NCI-H187 (cell line): ENCODE measurements around the gene ADAMTS20.

Source experiments
- DNase-seq, 2 experiments: peaks; one replicate each; lab custom pipeline; 2025; lab: John Stamatoyannopoulos, UW

The ADAMTS20 gene

GRCh38 chr12:43480591-43480990, 71.4 kb downstream of the ADAMTS20 start:
- no peak for DNase-seq

DNA sequence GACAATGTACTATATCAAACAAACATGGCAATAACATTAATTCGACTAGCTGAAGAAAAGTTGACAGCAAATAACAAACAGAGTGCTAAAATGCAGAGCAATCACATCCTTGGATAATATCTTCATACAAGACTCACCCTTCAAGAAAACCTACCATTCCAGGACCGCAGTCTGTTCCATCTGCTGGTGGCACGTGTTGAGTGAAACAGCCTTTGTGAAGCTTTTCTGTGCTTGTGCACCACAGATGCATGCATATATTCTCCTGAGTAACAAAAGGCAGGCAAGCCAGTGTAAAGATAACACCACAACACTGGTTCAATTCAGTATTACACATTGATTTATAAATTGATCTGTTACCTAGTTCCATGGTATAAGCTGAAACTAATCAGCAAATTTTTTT, 89.3 kb downstream of the ADAMTS20 start:
- DNase-seq = no peak

- DNase-seq = no peak
Observed at GRCh38 chr12:43462080-43462479, 89.9 kb downstream of the ADAMTS20 start.

DNA sequence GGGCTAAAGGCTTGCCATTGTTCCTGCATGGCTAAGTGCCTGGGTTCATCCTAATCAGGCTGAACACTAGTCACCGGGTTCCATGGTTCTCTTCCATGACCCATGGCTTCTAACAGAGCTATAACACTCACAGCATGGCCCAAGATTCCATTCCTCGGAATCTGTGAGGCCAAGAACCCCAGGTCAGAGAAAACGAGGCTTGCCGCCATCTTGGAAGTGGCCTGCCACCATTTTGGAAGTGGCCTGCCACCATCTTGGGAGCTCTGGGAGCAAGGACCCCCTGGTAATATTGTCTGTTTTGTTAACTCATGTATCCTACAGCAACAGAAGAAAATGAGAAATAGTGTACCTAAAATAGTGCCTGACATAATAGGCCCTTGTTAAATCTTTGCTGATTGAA, 92.7 kb downstream of the ADAMTS20 start:
- DNase-seq = no peak

DNA sequence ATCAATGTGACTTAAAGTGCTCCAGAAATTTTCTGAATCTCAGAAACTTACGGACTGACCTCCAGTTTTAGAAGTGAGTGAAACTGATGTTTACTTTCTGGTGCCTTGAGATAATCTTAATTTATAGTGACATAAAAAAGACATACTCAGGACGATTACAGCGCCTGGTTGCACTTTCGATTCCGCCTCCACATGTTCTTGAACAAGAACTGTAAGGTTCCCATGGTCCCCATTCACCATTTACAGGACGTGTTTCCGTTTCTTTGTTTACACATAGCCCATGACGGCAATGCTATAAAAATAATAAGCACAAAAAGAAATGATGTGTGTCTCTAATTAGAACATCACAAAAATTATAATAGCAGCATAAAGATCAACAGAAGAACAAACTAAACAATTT, 98.2 kb downstream of the ADAMTS20 start:
- DNase-seq = no peak

DNA sequence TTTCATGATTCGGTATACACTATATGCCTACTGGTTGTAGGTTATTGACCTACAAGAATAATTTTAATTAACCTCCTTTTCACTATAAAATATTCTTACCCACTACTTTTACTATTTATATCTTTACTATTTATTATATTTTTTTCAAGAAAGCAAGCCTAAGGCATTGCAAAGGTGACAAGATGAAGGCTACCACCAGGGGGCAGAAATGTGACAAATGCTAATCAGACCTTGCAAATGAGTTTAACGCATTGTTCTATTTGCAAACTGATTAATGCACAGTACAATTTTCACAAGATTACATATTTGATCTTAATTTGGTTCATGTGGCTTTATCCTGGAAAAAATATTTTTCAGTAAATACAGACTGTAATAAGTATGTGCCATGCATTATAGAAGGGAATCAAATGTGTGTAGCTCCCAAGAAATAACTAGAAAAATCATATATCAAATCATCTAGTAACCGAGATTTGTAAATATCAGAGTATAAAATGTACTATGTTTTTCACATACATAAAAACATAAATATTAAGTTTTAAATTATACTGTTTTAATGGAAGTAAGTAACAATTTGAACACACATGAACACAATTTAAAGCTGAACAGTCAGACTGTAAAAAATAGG, 107.0 kb downstream of the ADAMTS20 start:
- DNase-seq = peak in 1 of 2 experiments; percentile 41

GRCh38 chr12:43436597-43436996, 115.4 kb downstream of the ADAMTS20 start:
- no peak for DNase-seq

DNA sequence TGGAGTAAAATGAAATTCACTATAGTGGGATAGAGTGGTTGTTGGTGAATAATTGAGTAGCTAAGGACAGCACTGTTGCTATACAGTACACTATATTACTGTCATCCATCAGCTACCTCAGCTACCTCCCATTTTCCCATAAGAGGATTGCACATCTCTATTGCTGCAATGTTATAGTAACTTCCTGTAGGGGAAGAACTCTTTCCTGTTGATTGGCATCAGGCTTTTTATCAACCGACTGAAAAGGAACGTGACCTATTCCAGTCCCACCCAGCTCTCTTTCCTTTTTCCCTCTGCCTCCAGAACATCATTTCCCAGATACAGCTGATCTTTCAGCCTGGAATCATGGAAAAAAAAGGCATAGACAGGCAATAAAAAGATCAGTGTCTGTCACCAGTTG, 117.4 kb downstream of the ADAMTS20 start:
- no peak for DNase-seq

DNA sequence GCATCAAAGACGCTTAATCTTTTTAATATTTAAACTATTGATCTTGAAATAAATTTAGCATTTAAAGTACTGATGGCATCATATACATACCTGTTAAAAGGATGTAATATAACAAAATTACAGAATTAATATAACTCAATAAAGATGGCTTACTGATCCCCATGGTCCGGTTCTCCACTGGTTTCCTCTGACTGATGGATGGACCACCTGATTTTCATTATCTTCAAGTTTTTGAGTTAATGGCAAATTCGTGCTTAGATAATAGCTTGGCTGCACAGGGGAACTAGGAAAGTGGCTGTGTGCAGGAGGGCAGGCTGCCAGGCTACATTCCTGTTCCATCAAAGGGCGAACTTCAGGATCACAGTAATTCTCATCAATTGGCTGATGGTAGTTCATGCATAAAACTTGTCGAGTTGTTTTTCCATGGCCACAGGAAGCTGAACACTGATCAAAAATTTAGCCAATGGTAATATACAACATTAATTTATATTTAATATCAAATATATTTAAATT, 123.9 kb downstream of the ADAMTS20 start:
- DNase-seq = no peak

GRCh38 chr12:43425361-43425760, 126.6 kb downstream of the ADAMTS20 start:
- no peak for DNase-seq

GRCh38 chr12:43416981-43417380, 135.0 kb downstream of the ADAMTS20 start:
- no peak for DNase-seq

GRCh38 chr12:43407816-43408645, 144.0 kb downstream of the ADAMTS20 start:
- no peak for DNase-seq

DNA sequence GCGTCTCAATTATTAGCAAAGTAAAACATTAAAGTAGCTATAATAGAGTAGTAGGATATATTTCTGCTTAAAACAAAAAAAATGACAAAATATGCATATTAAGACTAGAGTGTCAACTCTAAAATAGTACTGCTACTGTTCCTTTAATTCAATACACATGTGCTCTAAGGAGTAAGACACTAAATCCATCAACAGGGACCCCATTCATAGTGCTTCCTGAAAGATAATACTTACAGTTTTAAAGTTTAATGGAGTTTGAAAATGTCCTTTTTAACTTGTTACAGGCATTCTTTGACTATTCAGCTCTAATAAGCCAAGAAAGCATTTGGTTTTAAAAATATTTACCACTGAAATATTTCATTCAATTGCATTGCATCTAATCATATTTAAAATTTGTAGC, 145.2 kb downstream of the ADAMTS20 start:
- DNase-seq = no peak

DNA sequence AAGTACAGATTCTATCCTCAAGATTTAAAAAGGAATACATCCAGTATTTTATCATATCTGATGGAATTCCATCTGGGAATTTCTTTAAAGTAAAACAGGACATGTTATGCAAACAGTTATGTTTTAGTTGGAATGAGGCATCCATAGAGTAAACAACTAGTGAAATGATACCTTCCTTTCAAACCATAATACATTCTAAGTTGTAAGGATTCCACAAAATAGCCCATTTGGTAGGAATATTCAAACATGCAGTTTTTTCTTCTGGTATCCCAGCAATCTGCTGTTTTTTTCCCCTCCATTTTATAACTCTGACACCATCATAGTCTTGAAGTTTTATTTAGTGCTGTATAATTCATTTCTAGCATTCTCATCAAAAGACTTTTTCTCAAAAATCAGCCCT, 149.6 kb downstream of the ADAMTS20 start:
- no peak for DNase-seq

GRCh38 chr12:43401096-43401495, 150.9 kb downstream of the ADAMTS20 start:
- DNase-seq = no peak

- DNase-seq = no peak
Observed at GRCh38 chr12:43396671-43397070, 155.3 kb downstream of the ADAMTS20 start.

GRCh38 chr12:43392116-43392515, 159.9 kb downstream of the ADAMTS20 start:
- DNase-seq = no peak

- no peak for DNase-seq
Observed at GRCh38 chr12:43381879-43382278, 170.1 kb downstream of the ADAMTS20 start.

GRCh38 chr12:43378448-43378847, 173.6 kb downstream of the ADAMTS20 start:
- DNase-seq = no peak

GRCh38 chr12:43370263-43370662, 181.7 kb downstream of the ADAMTS20 start:
- no peak for DNase-seq

DNA sequence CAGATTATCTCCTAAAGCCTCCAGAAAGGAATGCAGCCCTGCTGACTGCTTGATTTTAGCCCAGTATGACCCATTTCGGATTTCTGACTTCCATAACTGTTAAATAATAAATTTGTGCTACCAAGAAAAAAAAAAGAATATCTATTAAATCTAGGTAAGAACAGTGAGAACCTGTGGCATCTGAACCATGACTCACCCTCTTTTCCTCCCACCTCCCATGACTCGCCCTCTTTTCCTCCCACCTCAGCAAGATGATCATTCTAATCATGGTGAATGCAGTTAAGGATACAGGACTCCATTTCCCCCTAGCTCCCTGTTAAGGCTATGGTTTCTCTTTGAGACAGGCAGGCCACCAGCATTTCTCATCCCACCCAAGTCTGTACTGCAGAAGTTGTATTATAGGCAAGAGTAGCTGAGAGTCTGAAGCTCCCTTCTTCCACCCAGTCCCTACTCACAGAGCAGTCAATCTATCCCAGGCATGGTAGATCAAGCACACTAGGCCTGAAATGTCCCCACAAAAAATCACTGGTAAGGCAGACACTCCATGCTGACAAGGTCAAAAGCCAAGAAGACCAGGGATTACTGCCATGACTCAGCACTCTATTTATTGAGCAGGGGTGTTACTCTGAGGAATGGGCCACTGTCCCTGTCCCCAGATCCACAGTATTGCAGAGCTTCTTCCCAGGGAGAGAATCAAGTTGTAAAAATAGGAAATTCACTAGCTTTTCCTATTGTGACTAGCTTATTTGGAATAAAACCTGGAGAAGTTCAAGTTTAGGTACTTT, 188.9 kb downstream of the ADAMTS20 start:
- DNase-seq = no peak

- DNase-seq = no peak
Observed at GRCh38 chr12:43361031-43361710, 190.8 kb downstream of the ADAMTS20 start.
